ENCODE measurements around the gene PLCB3.
A peak's percentile ranks its signal among the peaks of the same experiment; 100 is the strongest.

The PLCB3 gene

GRCh38 chr11:64278576-64279190 lies 27.4 kb downstream of the PLCB3 start:
- no peak for DNase-seq (ENCODE audit: low read depth)
- H3K4me3 ChIP-seq (ENCODE audit: low read depth, low read length): no peak overlapping the region

GRCh38 chr11:64281957-64282770 lies 30.8 kb downstream of the PLCB3 start:
- H3K4me3 ChIP-seq (ENCODE audit: low read depth, low read length): no peak overlapping the region

GRCh38 chr11:64283092-64283491 lies 31.8 kb downstream of the PLCB3 start:
- DNase-seq (ENCODE audit: low read depth): no peak
- H3K4me3 ChIP-seq (ENCODE audit: low read depth, low read length): no peak overlapping the region

More at GRCh38 chr11:64281957-64282770, 30.8 kb downstream of the PLCB3 start:
- DNase-seq (ENCODE audit: low read depth): no peak

DNA sequence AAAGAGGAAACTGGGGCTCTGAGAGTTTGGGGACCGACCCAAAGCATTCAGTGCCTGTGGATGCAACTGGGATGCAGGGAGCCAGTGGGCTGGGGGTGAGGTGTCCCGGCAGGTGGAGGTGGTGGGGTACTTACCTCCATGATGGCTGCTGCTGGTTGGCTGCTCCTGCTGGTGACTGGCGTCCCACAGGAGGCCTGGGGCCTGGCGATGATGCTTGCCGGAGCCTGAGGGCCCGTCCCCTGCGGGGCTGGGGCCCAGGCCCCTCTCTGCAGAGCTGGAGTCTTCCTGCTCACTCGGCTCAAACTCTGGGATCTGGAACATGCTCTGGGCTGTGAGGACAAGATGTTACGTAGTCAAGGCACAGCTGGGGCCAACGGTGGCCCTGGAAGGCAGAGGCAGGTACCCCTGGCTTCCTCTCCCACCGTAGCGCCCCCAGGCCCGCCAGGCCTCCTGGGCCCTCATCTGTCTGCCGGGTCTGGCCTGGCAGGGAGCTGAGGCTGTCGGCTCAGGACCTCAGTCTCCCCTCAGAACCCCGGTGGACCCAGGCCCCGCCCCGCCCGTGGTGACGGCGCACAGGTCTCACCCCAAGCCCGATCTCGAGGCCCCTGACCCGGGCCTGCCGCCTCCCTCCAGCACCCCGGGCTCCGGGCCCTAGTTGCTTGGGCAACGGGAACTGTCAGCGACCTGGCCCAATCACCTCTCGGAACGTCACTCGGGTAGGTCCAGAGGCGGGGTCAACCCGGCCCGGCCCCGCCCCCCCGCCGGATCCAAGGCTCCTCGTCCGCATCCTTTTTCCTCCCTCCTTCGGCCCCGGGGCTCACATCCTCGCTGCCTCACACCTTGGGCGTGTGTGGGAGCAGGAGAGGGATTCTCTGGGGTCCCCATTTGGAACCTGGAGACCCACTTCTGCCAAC lies 33.0 kb downstream of the PLCB3 start, which contains the start of gene BAD:
BAD (minus strand) TSS at position 618 of the 914 bp plus-strand sequence; CDS start at position 321, 297 bp downstream.
- H3K4me3 ChIP-seq (ENCODE audit: low read depth, low read length): peak within 1 kb of the TSS; percentile 71
- DNase-seq (ENCODE audit: low read depth): peak; percentile 61

GRCh38 chr11:64284962-64285884 lies 33.9 kb downstream of the PLCB3 start, which contains the start of gene GPR137:
Gene GPR137 (plus strand): TSS chr11:64285848. CDS start chr11:64286525, 677 bp downstream.
- DNase-seq (ENCODE audit: low read depth): no peak
- peak within 1 kb of the TSS; percentile 71 for H3K4me3 ChIP-seq (ENCODE audit: low read depth, low read length)

DNA sequence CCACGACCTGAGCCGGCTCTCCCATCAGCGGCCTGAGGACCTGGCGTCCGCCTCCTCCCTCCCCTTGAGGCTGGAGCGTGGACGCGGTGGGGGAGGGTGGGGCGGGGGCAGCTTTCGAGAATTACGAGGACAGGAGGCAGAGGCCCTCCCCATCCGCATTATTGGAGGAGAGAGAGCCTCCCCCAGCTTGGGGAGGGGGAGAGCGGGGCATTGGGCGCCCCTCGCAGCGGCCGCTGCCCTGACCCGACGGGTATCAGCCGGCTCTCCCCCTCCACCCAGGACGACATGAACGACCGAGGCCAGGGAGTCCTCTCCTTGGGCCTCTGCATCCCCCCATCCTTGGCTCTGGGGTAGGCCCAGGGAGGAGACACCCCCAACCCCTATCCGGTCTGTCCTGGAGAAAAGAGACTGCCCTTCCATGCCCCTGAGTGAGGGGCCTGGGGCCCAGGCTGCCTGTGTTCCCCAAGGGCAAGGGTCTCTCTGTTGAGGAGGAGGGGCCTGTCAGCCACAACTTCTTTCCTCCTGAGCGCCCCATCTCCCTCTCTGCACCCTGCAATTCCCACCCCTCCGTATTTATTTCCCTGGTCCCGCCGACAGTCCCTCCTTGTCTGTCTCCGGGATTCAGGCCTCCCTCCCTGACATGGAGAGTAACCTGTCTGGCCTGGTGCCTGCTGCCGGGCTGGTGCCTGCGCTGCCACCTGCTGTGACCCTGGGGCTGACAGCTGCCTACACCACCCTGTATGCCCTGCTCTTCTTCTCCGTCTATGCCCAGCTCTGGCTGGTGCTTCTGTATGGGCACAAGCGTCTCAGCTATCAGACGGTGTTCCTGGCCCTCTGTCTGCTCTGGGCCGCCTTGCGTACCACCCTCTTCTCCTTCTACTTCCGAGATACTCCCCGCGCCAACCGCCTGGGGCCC lies 34.8 kb downstream of the PLCB3 start:
- no peak for DNase-seq (ENCODE audit: low read depth)
- H3K4me3 ChIP-seq (ENCODE audit: low read depth, low read length): peak overlapping the region; percentile 71

GRCh38 chr11:64286801-64287159 lies 35.5 kb downstream of the PLCB3 start:
- no peak for DNase-seq (ENCODE audit: low read depth)
- no peak overlapping the region for H3K4me3 ChIP-seq (ENCODE audit: low read depth, low read length)

- DNase-seq (ENCODE audit: low read depth): no peak
- H3K4me3 ChIP-seq (ENCODE audit: low read depth, low read length): no peak overlapping the region
Measured at GRCh38 chr11:64287676-64288352, 36.5 kb downstream of the PLCB3 start.

DNA sequence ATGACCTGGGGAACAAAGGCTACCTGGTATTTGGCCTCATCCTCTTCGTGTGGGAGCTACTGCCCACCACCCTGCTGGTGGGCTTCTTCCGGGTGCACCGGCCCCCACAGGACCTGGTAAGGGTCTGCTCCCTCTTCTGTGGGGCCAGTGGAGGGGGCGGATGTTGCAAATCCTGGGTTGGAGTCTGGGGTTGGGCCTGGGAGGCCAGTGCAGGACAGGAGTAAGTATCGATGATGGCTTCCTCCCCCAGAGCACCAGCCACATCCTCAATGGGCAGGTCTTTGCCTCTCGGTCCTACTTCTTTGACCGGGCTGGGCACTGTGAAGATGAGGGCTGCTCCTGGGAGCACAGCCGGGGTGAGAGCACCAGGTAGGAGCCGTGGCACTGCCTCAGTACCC lies 37.0 kb downstream of the PLCB3 start:
- no peak overlapping the region for H3K4me3 ChIP-seq (ENCODE audit: low read depth, low read length)
- DNase-seq (ENCODE audit: low read depth): no peak

DNA sequence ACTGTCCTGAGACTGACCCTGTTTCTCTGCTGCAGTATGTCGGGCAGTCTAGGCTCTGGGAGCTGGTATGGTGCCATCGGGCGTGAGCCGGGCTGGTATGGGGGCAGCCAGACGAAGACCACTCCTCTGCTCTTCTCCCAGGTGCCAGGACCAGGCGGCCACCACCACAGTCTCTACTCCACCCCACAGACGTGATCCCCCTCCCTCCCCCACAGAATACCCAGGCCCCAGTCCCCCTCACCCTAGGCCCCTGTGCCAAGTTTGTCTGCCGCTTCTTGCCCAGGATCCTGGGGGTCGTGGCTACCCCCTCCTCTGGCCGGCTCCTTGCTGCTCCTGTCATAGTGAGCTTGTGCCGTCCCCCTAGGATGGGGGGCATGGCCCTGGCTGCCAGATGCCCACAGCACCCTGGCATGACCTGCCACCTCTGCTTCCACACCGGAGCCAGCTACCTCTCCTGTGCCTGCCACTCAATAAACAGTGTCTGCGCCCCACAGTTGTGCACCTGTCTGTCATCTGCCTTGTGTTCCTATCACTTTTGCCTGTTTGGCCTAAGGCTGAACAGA lies 37.8 kb downstream of the PLCB3 start:
- no peak for DNase-seq (ENCODE audit: low read depth)
- H3K4me3 ChIP-seq (ENCODE audit: low read depth, low read length): no peak overlapping the region

GRCh38 chr11:64290352-64291261 lies 39.3 kb downstream of the PLCB3 start:
- no peak for DNase-seq (ENCODE audit: low read depth)
- no peak overlapping the region for H3K4me3 ChIP-seq (ENCODE audit: low read depth, low read length)

GRCh38 chr11:64291262-64291751 lies 40.0 kb downstream of the PLCB3 start, which contains the start of gene KCNK4:
Gene KCNK4 (plus strand): TSS chr11:64291302. CDS start chr11:64293019, 1,717 bp downstream.
- no peak for DNase-seq (ENCODE audit: low read depth)
- H3K4me3 ChIP-seq (ENCODE audit: low read depth, low read length): peak within 1 kb of the TSS; percentile 38

DNA sequence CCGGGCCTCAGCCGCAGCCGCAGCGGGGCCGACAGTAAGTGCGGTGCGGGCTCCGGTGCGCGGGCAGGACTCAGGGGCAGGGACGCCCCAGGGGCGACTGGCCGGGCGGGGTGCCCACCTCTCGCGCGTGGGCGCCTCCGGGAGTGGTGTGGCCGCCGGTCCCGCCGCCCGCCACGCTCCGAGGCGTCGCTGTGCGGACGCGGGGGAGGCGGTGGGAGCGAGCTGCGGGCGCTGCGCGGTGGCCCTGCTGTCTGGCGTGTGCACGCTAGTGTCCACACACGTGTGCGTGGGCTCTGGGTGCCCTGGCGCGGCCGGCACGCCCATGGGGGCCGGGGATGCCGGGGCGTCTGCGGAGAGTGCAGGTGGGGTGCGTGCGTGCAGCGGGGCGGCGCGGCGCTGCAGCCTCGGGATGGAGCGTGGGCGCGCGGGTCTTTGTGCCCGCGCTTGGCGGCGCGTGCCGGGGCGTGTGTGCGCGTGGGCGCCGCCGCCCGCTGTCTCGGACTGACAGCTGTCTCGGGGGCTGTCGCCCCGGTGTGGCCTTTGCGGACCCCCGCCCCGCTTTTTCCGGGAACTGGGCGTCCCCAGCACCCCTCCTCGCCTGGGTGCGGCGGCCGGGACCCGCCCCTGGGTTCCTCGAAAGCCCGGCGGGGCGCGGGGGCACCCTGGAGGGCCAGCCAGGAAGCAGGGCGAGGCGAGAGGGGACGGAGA lies 40.6 kb downstream of the PLCB3 start:
- H3K4me3 ChIP-seq (ENCODE audit: low read depth, low read length): peak overlapping the region; percentile 38
- DNase-seq (ENCODE audit: low read depth): no peak

DNA sequence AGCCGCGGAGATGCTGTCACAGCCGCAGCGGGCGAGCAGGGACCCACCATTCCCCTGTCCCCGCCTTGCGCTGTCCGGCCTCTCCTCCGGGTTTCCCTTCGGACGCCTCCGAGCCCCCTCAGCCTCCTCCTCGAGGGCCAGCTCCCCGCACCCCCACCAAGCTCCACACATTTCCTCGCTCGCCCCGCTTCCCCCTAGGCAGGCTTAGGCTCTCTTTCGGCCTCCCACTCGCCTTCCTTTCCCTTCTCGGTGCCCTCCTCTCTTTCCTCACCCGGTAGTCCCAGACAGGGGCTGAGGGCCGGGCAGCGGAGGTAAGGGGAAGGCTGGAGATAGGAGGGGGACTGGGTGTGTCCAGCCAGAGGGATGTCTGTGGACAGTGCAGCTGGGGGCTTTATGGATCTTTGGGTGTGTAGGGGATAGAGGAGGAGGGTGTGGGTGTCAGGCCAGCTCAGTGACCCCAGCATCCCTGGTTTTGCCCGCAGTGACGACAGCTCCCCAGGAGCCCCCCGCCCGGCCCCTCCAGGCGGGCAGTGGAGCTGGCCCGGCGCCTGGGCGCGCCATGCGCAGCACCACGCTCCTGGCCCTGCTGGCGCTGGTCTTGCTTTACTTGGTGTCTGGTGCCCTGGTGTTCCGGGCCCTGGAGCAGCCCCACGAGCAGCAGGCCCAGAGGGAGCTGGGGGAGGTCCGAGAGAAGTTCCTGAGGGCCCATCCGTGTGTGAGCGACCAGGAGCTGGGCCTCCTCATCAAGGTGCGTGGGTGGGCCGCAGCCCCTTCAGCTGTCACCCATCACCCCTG lies 41.3 kb downstream of the PLCB3 start:
- DNase-seq (ENCODE audit: low read depth): no peak
- H3K4me3 ChIP-seq (ENCODE audit: low read depth, low read length): peak overlapping the region; percentile 38

All from skeletal muscle cell (primary cell).